ENCODE results near the gene CABLES1. TPM values are rescaled to one million over a fixed set of nuclear protein-coding genes. Genes with fewer than 3 reads are reported as not detected.
A peak's percentile ranks its signal among the peaks of the same experiment; 100 is the strongest.

The CABLES1 gene
- total and polyA plus RNA-seq, 12 donors: 2.1 to 11.9 (median 5.3) TPM

- Histone ChIP-seq H3K4me3 (no peak overlapping the region), H3K27me3 (no peaks in the 10 kb centered on the region), H3K4me1 (replicated peaks in 1 of 2) (peaks cover 19 to 38% of the 10 kb centered on the region in 2 donors), H3K9me3 (replicated peaks in 1 of 3) (no peaks in the 10 kb centered on the region), H3K27ac (no peak overlapping the region), H3K36me3 (replicated peaks in 1 of 2) (no peaks in the 10 kb centered on the region)
- intact Hi-C loops (cut with DNase I): no loop called here
- no peak for DNase-seq
- 79 to 83% (median 80%) methylated on average over 5 of the region's 5 CpGs for WGBS, 4 donors
- TF ChIP-seq POLR2A (IDR thresholded peaks at IDR 0.05): no peak
- TF ChIP-seq, protein P1, sequence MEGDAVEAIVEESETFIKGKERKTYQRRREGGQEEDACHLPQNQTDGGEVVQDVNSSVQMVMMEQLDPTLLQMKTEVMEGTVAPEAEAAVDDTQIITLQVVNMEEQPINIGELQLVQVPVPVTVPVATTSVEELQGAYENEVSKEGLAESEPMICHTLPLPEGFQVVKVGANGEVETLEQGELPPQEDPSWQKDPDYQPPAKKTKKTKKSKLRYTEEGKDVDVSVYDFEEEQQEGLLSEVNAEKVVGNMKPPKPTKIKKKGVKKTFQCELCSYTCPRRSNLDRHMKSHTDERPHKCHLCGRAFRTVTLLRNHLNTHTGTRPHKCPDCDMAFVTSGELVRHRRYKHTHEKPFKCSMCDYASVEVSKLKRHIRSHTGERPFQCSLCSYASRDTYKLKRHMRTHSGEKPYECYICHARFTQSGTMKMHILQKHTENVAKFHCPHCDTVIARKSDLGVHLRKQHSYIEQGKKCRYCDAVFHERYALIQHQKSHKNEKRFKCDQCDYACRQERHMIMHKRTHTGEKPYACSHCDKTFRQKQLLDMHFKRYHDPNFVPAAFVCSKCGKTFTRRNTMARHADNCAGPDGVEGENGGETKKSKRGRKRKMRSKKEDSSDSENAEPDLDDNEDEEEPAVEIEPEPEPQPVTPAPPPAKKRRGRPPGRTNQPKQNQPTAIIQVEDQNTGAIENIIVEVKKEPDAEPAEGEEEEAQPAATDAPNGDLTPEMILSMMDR (IDR thresholded peaks at IDR 0.05): no peak
These were observed 10.3 kb downstream of the CABLES1 start for GRCh38 chr18:23145621-23146020.

DNA sequence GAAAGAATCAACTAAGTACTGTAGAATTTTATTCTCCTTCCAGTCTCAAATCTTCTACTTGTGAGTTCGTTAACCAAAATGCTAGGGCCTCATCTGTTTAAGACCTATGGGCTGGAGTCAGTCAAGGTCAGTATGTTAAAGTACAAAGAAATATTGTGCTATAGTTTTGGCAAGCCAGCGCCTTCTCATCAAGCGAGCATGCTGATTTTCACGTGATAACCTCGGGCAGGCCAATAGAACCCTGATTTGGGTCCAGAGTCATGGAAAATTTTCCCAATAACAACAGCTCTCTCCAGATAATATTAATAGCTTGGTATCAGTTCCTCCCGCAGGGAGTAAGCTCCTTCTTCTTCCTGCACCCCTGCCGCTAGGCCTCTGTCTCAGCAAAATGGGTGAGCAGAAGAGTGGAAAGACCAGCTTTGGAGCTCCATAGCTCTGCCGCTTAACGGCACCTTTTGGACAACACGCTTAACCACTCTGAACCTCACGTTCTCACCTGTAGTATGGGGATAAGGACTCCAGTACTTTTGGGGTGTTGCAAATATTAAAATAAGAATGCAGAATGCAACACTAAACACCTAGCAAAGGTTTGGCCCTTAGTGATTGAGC, 11.7 kb downstream of the CABLES1 start:
- 74 to 86% (median 78%) methylated on average over 11 of the region's 11 CpGs for WGBS, 4 donors
- H3K4me1 ChIP-seq (replicated peaks in 1 of 2): peaks cover 8 to 24% of the 10 kb centered on the region in 2 donors
- no peaks in the 10 kb centered on the region for H3K9me3 ChIP-seq (replicated peaks in 1 of 3)

DNA sequence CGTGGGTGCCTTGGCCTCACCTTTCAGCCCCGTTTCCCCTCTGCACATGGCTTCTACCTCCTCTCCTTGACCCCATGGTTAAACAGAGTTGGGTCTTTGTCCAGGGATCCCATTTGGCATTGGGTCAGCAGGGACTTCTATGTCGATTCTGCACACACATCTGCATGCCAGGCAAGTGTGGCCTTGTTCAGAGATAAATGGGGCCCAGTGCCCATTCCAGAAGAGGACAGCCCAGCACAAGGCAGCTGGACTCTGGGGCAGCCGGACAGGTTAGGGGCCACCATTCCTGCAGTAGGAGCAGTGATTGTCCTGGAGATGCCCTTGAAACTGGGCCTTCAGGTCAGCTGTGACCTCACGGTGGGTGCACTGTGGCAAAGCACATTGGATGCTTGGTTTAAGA, 13.1 kb downstream of the CABLES1 start:
- intact Hi-C loops (cut with DNase I): no loop called here
- DNase-seq: no peak
- 70 to 94% (median 75%) methylated on average over 2 to 5 of the region's 5 CpGs for WGBS, 4 donors

More for the DNA sequence above, 11.7 kb downstream of the CABLES1 start:
- TF ChIP-seq, protein P1 (IDR thresholded peaks at IDR 0.05): no peak
- TF ChIP-seq POLR2A (IDR thresholded peaks at IDR 0.05): no peak
- Histone ChIP-seq H3K4me3 (no peak overlapping the region), H3K27ac (peak overlapping the region in 1 of 5 donors; percentile 41), H3K36me3 (replicated peaks in 1 of 2) (no peaks in the 10 kb centered on the region), H3K27me3 (no peaks in the 10 kb centered on the region)
- peak in 1 of 7 donors; percentile 39 for DNase-seq
- intact Hi-C loops (cut with DNase I): no loop called here

GRCh38 chr18:23149570-23149969, 14.3 kb downstream of the CABLES1 start:
- Histone ChIP-seq H3K27ac (no peak overlapping the region), H3K27me3 (no peaks in the 10 kb centered on the region), H3K9me3 (replicated peaks in 1 of 3) (no peaks in the 10 kb centered on the region), H3K4me1 (replicated peaks in 1 of 2) (no peaks in the 10 kb centered on the region), H3K4me3 (no peak overlapping the region), H3K36me3 (replicated peaks in 1 of 2) (no peaks in the 10 kb centered on the region)
- WGBS, 4 donors: 87 to 93% (median 92%) methylated on average over 10 of the region's 10 CpGs
- TF ChIP-seq POLR2A (IDR thresholded peaks at IDR 0.05): no peak
- TF ChIP-seq, protein P1 (IDR thresholded peaks at IDR 0.05): no peak
- no peak for DNase-seq
- intact Hi-C loops (cut with DNase I): no loop called here

More for the DNA sequence above, 13.1 kb downstream of the CABLES1 start:
- Histone ChIP-seq H3K27ac (no peak overlapping the region), H3K9me3 (replicated peaks in 1 of 3) (no peaks in the 10 kb centered on the region), H3K4me3 (no peak overlapping the region), H3K4me1 (replicated peaks in 1 of 2) (peaks cover 0 to 10% of the 10 kb centered on the region in 2 donors), H3K27me3 (no peaks in the 10 kb centered on the region), H3K36me3 (replicated peaks in 1 of 2) (no peaks in the 10 kb centered on the region)
- TF ChIP-seq POLR2A (IDR thresholded peaks at IDR 0.05): no peak
- TF ChIP-seq, protein P1 (IDR thresholded peaks at IDR 0.05): no peak

Measured in adrenal gland (tissue), 12 donors.